HCT116 (cell line): ENCODE results near the gene SHROOM3. TPM values are rescaled to one million over a fixed set of nuclear protein-coding genes. Genes with fewer than 3 reads are reported as not detected.

Experiments used
- ATAC-seq: fragments of 200-7000 bp; cut with Tn5 transposase; 2 replicates; pipeline ENCODE4 v1.9.1; 2020; ENCODE audit warnings: mild to moderate bottlenecking, moderate library complexity
- BruUV-seq: library from RNA; stranded (reverse); fragments of 400-500 nt; replicated peaks from 2 replicates; lab custom pipeline; 2021; lab: Mats Ljungman, UMichigan
- CTCF ChIA-PET: fragments of 300-600 bp; sonication (Branson Sonifier 250); formaldehyde crosslinking; loops from one replicate; lab custom pipeline; 2021; ENCODE audit warnings: antibody characterized with exemption; lab: Charles Lee
- POLR2A ChIA-PET: fragments of 300-600, 350-600 bp; sonication (Branson Sonifier 250); formaldehyde crosslinking; loops from one replicate; lab custom pipeline; 2021; ENCODE audit warnings: antibody characterized with exemption; lab: Charles Lee
- RAD21 ChIA-PET, 2 experiments: fragments of 300-600 bp; sonication (Branson Sonifier 250); formaldehyde crosslinking; loops; one replicate each; lab custom pipeline; 2023; ENCODE audit warnings: low total read pairs in 2 of 2; ENCODE audit not compliant: uncharacterized antibody in 2 of 2, unreplicated experiment in 2 of 2, low non-redundant PET in 1 of 2; lab: Charles Lee
- DNase-seq: peaks from one replicate; pipeline ENCODE4 v3.0.0-alpha.2; 2010; ENCODE audit warnings: low read depth, low spot score
- H2AFZ ChIP-seq: fragments of 200-600 bp; shearing (Covaris generic), sonication (generic); 2 replicates; pipeline ENCODE4 v1.6.1; 2017; ENCODE audit warnings: low read depth, mixed run types, mixed read lengths, antibody characterized with exemption, low read length; ENCODE audit not compliant: poor library complexity, severe bottlenecking
- H3K27ac ChIP-seq: 2 replicates; pipeline ENCODE4 v1.5.1; 2012; ENCODE audit warnings: low read depth, low read length
- H3K27me3 ChIP-seq: fragments of 200-600 bp; sonication (generic); 2 replicates; pipeline ENCODE4 v1.6.1; 2016; ENCODE audit warnings: mixed run types, low read length, mixed read lengths; ENCODE audit not compliant: insufficient read depth
- H3K36me3 ChIP-seq, 2 experiments: fragments of 200-500 bp in 1 of 2; fragments of 200-600 bp in 1 of 2; sonication (Bioruptor generic) in 1 of 2; sonication (generic) in 1 of 2; 2 replicates each; pipeline versions ENCODE4 v1.5.1 to v1.6.1; 2014 to 2016; ENCODE audit warnings: low read length in 2 of 2, inconsistent platforms in 1 of 2, mixed read lengths in 1 of 2, mixed run types in 1 of 2; ENCODE audit not compliant: insufficient read depth in 2 of 2, control insufficient read depth in 1 of 2
- H3K4me1 ChIP-seq, 2 experiments: fragments of 200-600 bp in 1 of 2; sonication (generic) in 1 of 2; 2 replicates each; pipeline versions ENCODE4 v1.5.1 to v1.6.1; 2012 to 2017; ENCODE audit warnings: low read length in 2 of 2, inconsistent platforms in 1 of 2, mild to moderate bottlenecking in 1 of 2, mixed read lengths in 1 of 2, mixed run types in 1 of 2, moderate library complexity in 1 of 2; ENCODE audit not compliant: insufficient read depth in 2 of 2, control insufficient read depth in 1 of 2
- H3K4me2 ChIP-seq: fragments of 200-600 bp; sonication (generic); 2 replicates; pipeline ENCODE4 v1.6.1; 2017; ENCODE audit warnings: mixed run types, low read length, mixed read lengths
- H3K4me3 ChIP-seq, 2 experiments: fragments of 200-600 bp in 1 of 2; sonication (generic) in 1 of 2; replicated peaks in 1 of 2; 2 replicates each; pipeline ENCODE4 v1.5.1; 2011 to 2016; ENCODE audit warnings: low read length in 2 of 2, control low read depth in 1 of 2, low read depth in 1 of 2, mild to moderate bottlenecking in 1 of 2, mixed read lengths in 1 of 2, mixed run types in 1 of 2
- H3K79me2 ChIP-seq: fragments of 200-600 bp; sonication (generic); 2 replicates; pipeline ENCODE4 v1.6.1; 2017; ENCODE audit warnings: mild to moderate bottlenecking, mixed run types, low read length, moderate library complexity, mixed read lengths; ENCODE audit not compliant: insufficient read depth
- H3K9ac ChIP-seq: fragments of 200-600 bp; sonication (generic); 2 replicates; pipeline ENCODE4 v1.6.1; 2016; ENCODE audit warnings: low read length, mixed read lengths
- H3K9me2 ChIP-seq: fragments of 200-600 bp; sonication (generic), shearing (Covaris generic); 2 replicates; pipeline ENCODE4 v1.6.1; 2017; ENCODE audit warnings: mixed run types, mild to moderate bottlenecking, moderate library complexity; ENCODE audit not compliant: insufficient read depth
- H3K9me3 ChIP-seq, 2 experiments: fragments of 200-500 bp in 1 of 2; fragments of 200-600 bp in 1 of 2; sonication (Bioruptor generic) in 1 of 2; sonication (generic) in 1 of 2; 2 replicates each; pipeline ENCODE4 v1.6.1; 2014 to 2017; ENCODE audit warnings: low read length in 2 of 2, mixed read lengths in 2 of 2, inconsistent platforms in 1 of 2, low read depth in 1 of 2, mild to moderate bottlenecking in 1 of 2, mixed run types in 1 of 2, moderate library complexity in 1 of 2; ENCODE audit not compliant: control insufficient read depth in 1 of 2, insufficient read depth in 1 of 2
- H4K20me1 ChIP-seq: fragments of 200-600 bp; sonication (generic), shearing (Covaris generic); 2 replicates; pipeline ENCODE4 v1.6.1; 2017; ENCODE audit warnings: mixed run types, mild to moderate bottlenecking, moderate library complexity; ENCODE audit not compliant: insufficient read depth
- ATF3 ChIP-seq: IDR thresholded peaks from 2 replicates; pipeline ENCODE4 v1.6.1; 2012
- SIN3A ChIP-seq: IDR thresholded peaks from 2 replicates; pipeline ENCODE4 v1.6.1; 2012; ENCODE audit warnings: low read depth
- intact Hi-C: fragments of 100-400 bp; cut with micrococcal nuclease; formaldehyde crosslinking; loops from 2 replicates; pipeline ENCODE4 v1.10.0; 2022
- total RNA-seq: library from RNA; stranded (reverse); gene quantifications from one replicate; pipeline ENCODE4 v1.2.1, GENCODE V29; 2021; ENCODE audit not compliant: unreplicated experiment
- TF ChIP-seq, protein P1 (sequence below), 3 experiments: fragments of 200-600 bp in 1 of 3; sonication (generic) in 1 of 3; IDR thresholded peaks in 2 of 3; conservative IDR thresholded peaks in 1 of 3; 2 replicates each; pipeline ENCODE4 v1.5.1; 2012 to 2017; ENCODE audit warnings: low read depth in 2 of 3, low read length in 2 of 3, antibody characterized with exemption in 1 of 3, borderline replicate concordance in 1 of 3, control low read depth in 1 of 3, mild to moderate bottlenecking in 1 of 3, mixed read lengths in 1 of 3, mixed run types in 1 of 3, moderate library complexity in 1 of 3; ENCODE audit not compliant: insufficient read depth in 1 of 3
- TF ChIP-seq, protein P2 (sequence below): IDR thresholded peaks from 2 replicates; pipeline ENCODE4 v1.6.1; 2011; ENCODE audit warnings: mild to moderate bottlenecking, low read length, moderate library complexity; ENCODE audit not compliant: insufficient replicate concordance; ENCODE audit errors: extremely low read depth

SHROOM3 gene
- total RNA-seq, 1 experiment from 2014 or later: 22.5 TPM

GRCh38 chr4:76765473-76766183 is 330.6 kb downstream of the SHROOM3 start:
- intact Hi-C loops: no loop called here

More at GRCh38 chr4:76765473-76766183, 330.6 kb downstream of the SHROOM3 start:
- Histone ChIP-seq H3K79me2 (no peaks in the 10 kb centered on the region), H3K4me2 (no peak overlapping the region), H3K36me3 (peaks cover 0 to 1% of the 10 kb centered on the region in 2 experiments; a peak in 1 of 4 replicates), H3K27me3 (no peaks in the 10 kb centered on the region), H3K4me1 (no peaks in the 10 kb centered on the region; a peak in 1 of 4 replicates), H2AFZ (no peak overlapping the region), H3K4me3 (no peak overlapping the region), H3K27ac (no peak overlapping the region), H3K9me3 (no peaks in the 10 kb centered on the region), H3K9ac (no peak overlapping the region), H3K9me2 (no peaks in the 10 kb centered on the region), H4K20me1 (no peaks in the 10 kb centered on the region)
- RAD21 ChIA-PET: no interaction called here
- ATAC-seq: no peak
- TF ChIP-seq, protein P1, sequence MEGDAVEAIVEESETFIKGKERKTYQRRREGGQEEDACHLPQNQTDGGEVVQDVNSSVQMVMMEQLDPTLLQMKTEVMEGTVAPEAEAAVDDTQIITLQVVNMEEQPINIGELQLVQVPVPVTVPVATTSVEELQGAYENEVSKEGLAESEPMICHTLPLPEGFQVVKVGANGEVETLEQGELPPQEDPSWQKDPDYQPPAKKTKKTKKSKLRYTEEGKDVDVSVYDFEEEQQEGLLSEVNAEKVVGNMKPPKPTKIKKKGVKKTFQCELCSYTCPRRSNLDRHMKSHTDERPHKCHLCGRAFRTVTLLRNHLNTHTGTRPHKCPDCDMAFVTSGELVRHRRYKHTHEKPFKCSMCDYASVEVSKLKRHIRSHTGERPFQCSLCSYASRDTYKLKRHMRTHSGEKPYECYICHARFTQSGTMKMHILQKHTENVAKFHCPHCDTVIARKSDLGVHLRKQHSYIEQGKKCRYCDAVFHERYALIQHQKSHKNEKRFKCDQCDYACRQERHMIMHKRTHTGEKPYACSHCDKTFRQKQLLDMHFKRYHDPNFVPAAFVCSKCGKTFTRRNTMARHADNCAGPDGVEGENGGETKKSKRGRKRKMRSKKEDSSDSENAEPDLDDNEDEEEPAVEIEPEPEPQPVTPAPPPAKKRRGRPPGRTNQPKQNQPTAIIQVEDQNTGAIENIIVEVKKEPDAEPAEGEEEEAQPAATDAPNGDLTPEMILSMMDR (IDR thresholded peaks at IDR 0.05 in 2 of 3, conservative IDR thresholded peaks at IDR 0.05 in 1 of 3; ENCODE audit: borderline replicate concordance in 1 of 3, insufficient read depth in 1 of 3, low read depth in 2 of 3, low read length in 2 of 3): no peak
- TF ChIP-seq ATF3 (no peak), SIN3A (no peak)
- TF ChIP-seq, protein P2, sequence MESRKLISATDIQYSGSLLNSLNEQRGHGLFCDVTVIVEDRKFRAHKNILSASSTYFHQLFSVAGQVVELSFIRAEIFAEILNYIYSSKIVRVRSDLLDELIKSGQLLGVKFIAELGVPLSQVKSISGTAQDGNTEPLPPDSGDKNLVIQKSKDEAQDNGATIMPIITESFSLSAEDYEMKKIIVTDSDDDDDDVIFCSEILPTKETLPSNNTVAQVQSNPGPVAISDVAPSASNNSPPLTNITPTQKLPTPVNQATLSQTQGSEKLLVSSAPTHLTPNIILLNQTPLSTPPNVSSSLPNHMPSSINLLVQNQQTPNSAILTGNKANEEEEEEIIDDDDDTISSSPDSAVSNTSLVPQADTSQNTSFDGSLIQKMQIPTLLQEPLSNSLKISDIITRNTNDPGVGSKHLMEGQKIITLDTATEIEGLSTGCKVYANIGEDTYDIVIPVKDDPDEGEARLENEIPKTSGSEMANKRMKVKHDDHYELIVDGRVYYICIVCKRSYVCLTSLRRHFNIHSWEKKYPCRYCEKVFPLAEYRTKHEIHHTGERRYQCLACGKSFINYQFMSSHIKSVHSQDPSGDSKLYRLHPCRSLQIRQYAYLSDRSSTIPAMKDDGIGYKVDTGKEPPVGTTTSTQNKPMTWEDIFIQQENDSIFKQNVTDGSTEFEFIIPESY: no peak
- POLR2A ChIA-PET: no interaction called here
- no TSS peak for BruUV-seq
- CTCF ChIA-PET: no interaction called here
- DNase-seq: no peak
